ENCODE measurements around the gene PSMC2.
"Not testable (repeated sequence)": the region's sequence is repeated elsewhere in the genome, so short reads cannot be mapped to it uniquely, and the experiment has no call there.

PSMC2 gene

GRCh38 chr7:103380395-103381191 is 33.1 kb downstream of the PSMC2 start:
- no peak for DNase-seq

GRCh38 chr7:103381280-103382031 is 34.0 kb downstream of the PSMC2 start:
- DNase-seq, result no peak

GRCh38 chr7:103382032-103382402 is 34.6 kb downstream of the PSMC2 start:
- no peak for DNase-seq

GRCh38 chr7:103387242-103387641 is 39.8 kb downstream of the PSMC2 start:
- no peak for DNase-seq

GRCh38 chr7:103388469-103389140 is 41.2 kb downstream of the PSMC2 start:
- no peak for DNase-seq

- no peak for DNase-seq
Measured at GRCh38 chr7:103389263-103389662, 41.8 kb downstream of the PSMC2 start.

- DNase-seq, result no peak
Measured at GRCh38 chr7:103391150-103391549, 43.7 kb downstream of the PSMC2 start.

GRCh38 chr7:103391976-103392375 is 44.5 kb downstream of the PSMC2 start:
- no peak for DNase-seq

- no peak for DNase-seq
Measured at GRCh38 chr7:103394566-103394965, 47.1 kb downstream of the PSMC2 start.

GRCh38 chr7:103395071-103395470 is 47.6 kb downstream of the PSMC2 start:
- DNase-seq, result no peak

- DNase-seq, result no peak
Measured at GRCh38 chr7:103396471-103396870, 49.0 kb downstream of the PSMC2 start.

GRCh38 chr7:103398483-103399127 is 51.2 kb downstream of the PSMC2 start:
- no peak for DNase-seq

GRCh38 chr7:103399687-103400086 is 52.2 kb downstream of the PSMC2 start:
- DNase-seq, result not testable (repeated sequence)

GRCh38 chr7:103405789-103406613 is 58.6 kb downstream of the PSMC2 start:
- not testable (repeated sequence) for DNase-seq

GRCh38 chr7:103412151-103412550 is 64.7 kb downstream of the PSMC2 start:
- DNase-seq, result no peak

GRCh38 chr7:103413407-103413806 is 66.0 kb downstream of the PSMC2 start:
- no peak for DNase-seq

- DNase-seq, result no peak
Measured at GRCh38 chr7:103418241-103418640, 70.8 kb downstream of the PSMC2 start.

Data from GOT3 (cell line).